ENCODE results near the gene ADAM15. TPM values are rescaled to one million over a fixed set of nuclear protein-coding genes. Genes with fewer than 3 reads are reported as not detected.

Gene ADAM15
- total RNA-seq, 4 donors from 2014 or later, result 65.4 to 115 (median 100.0) TPM

GRCh38 chr1:155006601-155007101 lies 44.5 kb upstream of the ADAM15 start:
- Histone ChIP-seq H3K4me1 (peaks cover 3 to 76% (median 35%) of the 10 kb centered on the region in 3 donors), H3K27me3 (no peaks in the 10 kb centered on the region), H3K4me3 (no peak overlapping the region), H3K36me3 (no peaks in the 10 kb centered on the region), H3K27ac (peak overlapping the region in 3 of 4 donors; percentile 88 to 97 (median 97)), H3K9me3 (no peaks in the 10 kb centered on the region)
- no peak for ATAC-seq
- TF ChIP-seq POLR2AphosphoS5 (IDR thresholded peaks at IDR 0.05) (no peak), CTCF (IDR thresholded peaks at IDR 0.05) (no peak), POLR2A (IDR thresholded peaks at IDR 0.05) (no peak), EP300 (IDR thresholded peaks at IDR 0.05) (no peak)
- 40% methylated on average over 1 of the region's 2 CpGs; no CpG with 5 or more reads in 1 of the 2 donors for WGBS, 2 donors (ENCODE audit: low coverage in 1 of 2)

GRCh38 chr1:155007251-155007828 lies 43.8 kb upstream of the ADAM15 start:
- H3K27me3 ChIP-seq, result no peaks in the 10 kb centered on the region
- H3K36me3 ChIP-seq, result no peaks in the 10 kb centered on the region
- peak overlapping the region in 3 of 4 donors; percentile 88 to 97 (median 97) for H3K27ac ChIP-seq
- peaks cover 3 to 82% (median 42%) of the 10 kb centered on the region in 3 donors for H3K4me1 ChIP-seq
- no peaks in the 10 kb centered on the region for H3K9me3 ChIP-seq
- WGBS, 2 donors (ENCODE audit: low coverage in 1 of 2), result 80% methylated on average over 1 of the region's 6 CpGs; no CpG with 5 or more reads in 1 of the 2 donors
- TF ChIP-seq POLR2AphosphoS5 (IDR thresholded peaks at IDR 0.05) (peak; percentile 27), EP300 (IDR thresholded peaks at IDR 0.05) (no peak), POLR2A (IDR thresholded peaks at IDR 0.05) (no peak), CTCF (IDR thresholded peaks at IDR 0.05) (no peak)
- ATAC-seq, result no peak
- peak overlapping the region in 1 of 2 donors; percentile 34 for H3K4me3 ChIP-seq

- WGBS, 2 donors (ENCODE audit: low coverage in 1 of 2), result 36 to 87% methylated on average over 2 to 3 of the region's 16 CpGs
- Histone ChIP-seq H3K36me3 (no peaks in the 10 kb centered on the region), H3K27ac (peak overlapping the region in 3 of 4 donors; percentile 88 to 97 (median 97)), H3K4me1 (peaks cover 3 to 92% (median 49%) of the 10 kb centered on the region in 3 donors), H3K27me3 (no peaks in the 10 kb centered on the region), H3K9me3 (no peaks in the 10 kb centered on the region), H3K4me3 (peak overlapping the region in 1 of 2 donors; percentile 34)
- no peak for TF ChIP-seq POLR2A (IDR thresholded peaks at IDR 0.05)
- no peak for TF ChIP-seq POLR2AphosphoS5 (IDR thresholded peaks at IDR 0.05)
- no peak for TF ChIP-seq EP300 (IDR thresholded peaks at IDR 0.05)
- TF ChIP-seq CTCF (IDR thresholded peaks at IDR 0.05), result no peak
- no peak for ATAC-seq
Measured at GRCh38 chr1:155008015-155008941, 42.8 kb upstream of the ADAM15 start.

- H3K4me3 ChIP-seq, result peak overlapping the region in 1 of 2 donors; percentile 34
- H3K4me1 ChIP-seq, result peaks cover 3 to 98% (median 47%) of the 10 kb centered on the region in 3 donors
- H3K27ac ChIP-seq, result peak overlapping the region in 3 of 4 donors; percentile 88 to 97 (median 97)
- no peaks in the 10 kb centered on the region for H3K9me3 ChIP-seq
- peaks cover 0 to 4% of the 10 kb centered on the region in 2 donors for H3K36me3 ChIP-seq
- H3K27me3 ChIP-seq, result no peaks in the 10 kb centered on the region
- no CpG with 5 or more reads among the region's 12 CpGs for WGBS, 2 donors (ENCODE audit: low coverage in 1 of 2)
- TF ChIP-seq POLR2AphosphoS5 (IDR thresholded peaks at IDR 0.05), result no peak
- no peak for TF ChIP-seq CTCF (IDR thresholded peaks at IDR 0.05)
- TF ChIP-seq EP300 (IDR thresholded peaks at IDR 0.05), result no peak
- TF ChIP-seq POLR2A (IDR thresholded peaks at IDR 0.05), result no peak
- no peak for ATAC-seq
Measured at GRCh38 chr1:155009221-155009711, 41.9 kb upstream of the ADAM15 start.

Measured in gastroesophageal sphincter (tissue), 4 donors.